Hepatocyte (in vitro differentiated cells): ENCODE measurements around the gene CNNM2. TPM values are rescaled to one million over a fixed set of nuclear protein-coding genes. Genes with fewer than 3 reads are reported as not detected.
A peak's percentile ranks its signal among the peaks of the same experiment; 100 is the strongest.

Source experiments
- DNase-seq: peaks from one replicate; pipeline ENCODE4 v3.0.0-alpha.2; 2016; ENCODE audit warnings: low spot score
- H2AFZ ChIP-seq: fragments of 200-600 bp; sonication (generic); 2 replicates; pipeline ENCODE4 v1.6.0; 2016; ENCODE audit warnings: antibody characterized with exemption, mild to moderate bottlenecking
- H3K27ac ChIP-seq: fragments of 200-600 bp; sonication (generic); 2 replicates; pipeline ENCODE4 v1.5.1; 2016; ENCODE audit warnings: mild to moderate bottlenecking
- H3K27me3 ChIP-seq: fragments of 200-600 bp; sonication (generic); 2 replicates; pipeline ENCODE4 v1.6.1; 2016
- H3K36me3 ChIP-seq: fragments of 200-600 bp; sonication (generic); replicated peaks from 2 replicates; pipeline ENCODE4 v1.5.1; 2016; ENCODE audit warnings: low read depth; ENCODE audit not compliant: insufficient read depth
- H3K4me1 ChIP-seq: fragments of 200-600 bp; sonication (generic); 2 replicates; pipeline ENCODE4 v1.5.1; 2016; ENCODE audit warnings: mild to moderate bottlenecking, moderate library complexity; ENCODE audit not compliant: insufficient read depth
- H3K4me2 ChIP-seq: fragments of 200-600 bp; sonication (generic); 2 replicates; pipeline ENCODE4 v1.6.0; 2016
- H3K4me3 ChIP-seq: fragments of 200-600 bp; sonication (generic); 2 replicates; pipeline ENCODE4 v1.5.1; 2016; ENCODE audit warnings: mild to moderate bottlenecking
- H3K79me2 ChIP-seq: fragments of 200-600 bp; sonication (generic); 2 replicates; pipeline ENCODE4 v1.6.0; 2017; ENCODE audit warnings: mild to moderate bottlenecking
- H3K9me2 ChIP-seq: fragments of 200-600 bp; sonication (generic); replicated peaks from 2 replicates; pipeline ENCODE4 v1.6.0; 2017; ENCODE audit warnings: mild to moderate bottlenecking; ENCODE audit not compliant: insufficient read depth
- H3K9me3 ChIP-seq: fragments of 200-600 bp; sonication (generic); 2 replicates; pipeline ENCODE4 v1.5.1; 2016; ENCODE audit warnings: low read depth, mild to moderate bottlenecking
- H4K20me1 ChIP-seq: fragments of 200-600 bp; sonication (generic); 2 replicates; pipeline ENCODE4 v1.6.0; 2016; ENCODE audit warnings: mild to moderate bottlenecking; ENCODE audit not compliant: insufficient read depth, poor library complexity, severe bottlenecking
- EZH2 ChIP-seq: fragments of 200-600 bp; sonication (generic); IDR thresholded peaks from 2 replicates; pipeline ENCODE4 v1.6.1; 2016; ENCODE audit warnings: antibody characterized with exemption, mild to moderate bottlenecking, borderline replicate concordance
- EZH2phosphoT487 ChIP-seq: fragments of 200-600 bp; sonication (generic); IDR thresholded peaks from one replicate; pipeline ENCODE4 v1.6.1; 2018; ENCODE audit warnings: antibody characterized with exemption, mild to moderate bottlenecking, low read depth, moderate library complexity; ENCODE audit not compliant: unreplicated experiment, severe bottlenecking
- WGBS: methylation state at CpG from one replicate; pipeline ENCODE4 v1.1.6; 2016; ENCODE audit warnings: low lambda C conversion rate; ENCODE audit errors: missing lambda C conversion rate; 5-methylcytosine and 5-hydroxymethylcytosine counted together
- polyA plus RNA-seq: library from polyadenylated mRNA; unstranded; fragments of >200 nt; fragmentation: Nextera tagmentation; extraction: Ambion mirVana; gene quantifications from 2 replicates; pipeline ENCODE4 v1.2.1, GENCODE V29; 2016
- total RNA-seq: library from RNA; depleted of rRNA; stranded (reverse); fragments of >200 nt; gene quantifications from 2 replicates; pipeline ENCODE4 v1.2.3, GENCODE V29; 2014
- TF ChIP-seq, protein P1 (sequence below): fragments of 200-600 bp; sonication (generic); IDR thresholded peaks from 2 replicates; pipeline ENCODE4 v1.5.1; 2016; ENCODE audit warnings: antibody characterized with exemption, mild to moderate bottlenecking; ENCODE audit not compliant: poor library complexity

Gene CNNM2
- total and polyA plus RNA-seq, 2 experiments from 2014 or later = 6.8 to 9.8 TPM

DNA sequence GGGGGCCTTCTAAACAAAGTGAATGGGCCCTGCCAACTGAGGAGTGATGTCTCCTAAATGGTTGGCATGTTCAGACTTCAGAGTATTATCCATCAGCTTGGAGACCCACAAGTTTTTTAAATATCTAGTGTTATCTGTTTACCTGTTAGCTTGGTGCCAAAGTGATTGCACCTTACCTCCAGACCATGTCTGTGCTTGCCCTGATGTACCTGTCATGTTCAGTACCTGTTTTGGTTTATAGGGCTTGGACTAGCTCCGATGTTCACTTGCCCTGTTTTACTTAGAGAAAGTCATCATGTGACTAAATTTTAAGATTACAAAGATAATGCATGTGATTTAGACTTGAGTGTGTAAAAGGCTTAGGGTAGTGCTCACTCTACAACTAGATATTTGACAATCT is 67.7 kb downstream of the CNNM2 start:
- no peaks in the 10 kb centered on the region for H4K20me1 ChIP-seq
- 78% methylated on average over 1 of the region's 1 CpG for WGBS
- H3K4me1 ChIP-seq = peaks cover 13% of the 10 kb centered on the region
- no peak for DNase-seq
- TF ChIP-seq, protein P1, sequence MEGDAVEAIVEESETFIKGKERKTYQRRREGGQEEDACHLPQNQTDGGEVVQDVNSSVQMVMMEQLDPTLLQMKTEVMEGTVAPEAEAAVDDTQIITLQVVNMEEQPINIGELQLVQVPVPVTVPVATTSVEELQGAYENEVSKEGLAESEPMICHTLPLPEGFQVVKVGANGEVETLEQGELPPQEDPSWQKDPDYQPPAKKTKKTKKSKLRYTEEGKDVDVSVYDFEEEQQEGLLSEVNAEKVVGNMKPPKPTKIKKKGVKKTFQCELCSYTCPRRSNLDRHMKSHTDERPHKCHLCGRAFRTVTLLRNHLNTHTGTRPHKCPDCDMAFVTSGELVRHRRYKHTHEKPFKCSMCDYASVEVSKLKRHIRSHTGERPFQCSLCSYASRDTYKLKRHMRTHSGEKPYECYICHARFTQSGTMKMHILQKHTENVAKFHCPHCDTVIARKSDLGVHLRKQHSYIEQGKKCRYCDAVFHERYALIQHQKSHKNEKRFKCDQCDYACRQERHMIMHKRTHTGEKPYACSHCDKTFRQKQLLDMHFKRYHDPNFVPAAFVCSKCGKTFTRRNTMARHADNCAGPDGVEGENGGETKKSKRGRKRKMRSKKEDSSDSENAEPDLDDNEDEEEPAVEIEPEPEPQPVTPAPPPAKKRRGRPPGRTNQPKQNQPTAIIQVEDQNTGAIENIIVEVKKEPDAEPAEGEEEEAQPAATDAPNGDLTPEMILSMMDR = no peak
- TF ChIP-seq EZH2phosphoT487 (no peak), EZH2 (no peak)
- peaks cover 4% of the 10 kb centered on the region for H3K79me2 ChIP-seq
- H3K4me3 ChIP-seq = no peak overlapping the region
- no peaks in the 10 kb centered on the region for H3K9me3 ChIP-seq
- no peak overlapping the region for H2AFZ ChIP-seq
- no peaks in the 10 kb centered on the region for H3K9me2 ChIP-seq
- H3K4me2 ChIP-seq = no peak overlapping the region
- no peaks in the 10 kb centered on the region for H3K27me3 ChIP-seq
- H3K27ac ChIP-seq = no peak overlapping the region
- H3K36me3 ChIP-seq = no peaks in the 10 kb centered on the region

DNA sequence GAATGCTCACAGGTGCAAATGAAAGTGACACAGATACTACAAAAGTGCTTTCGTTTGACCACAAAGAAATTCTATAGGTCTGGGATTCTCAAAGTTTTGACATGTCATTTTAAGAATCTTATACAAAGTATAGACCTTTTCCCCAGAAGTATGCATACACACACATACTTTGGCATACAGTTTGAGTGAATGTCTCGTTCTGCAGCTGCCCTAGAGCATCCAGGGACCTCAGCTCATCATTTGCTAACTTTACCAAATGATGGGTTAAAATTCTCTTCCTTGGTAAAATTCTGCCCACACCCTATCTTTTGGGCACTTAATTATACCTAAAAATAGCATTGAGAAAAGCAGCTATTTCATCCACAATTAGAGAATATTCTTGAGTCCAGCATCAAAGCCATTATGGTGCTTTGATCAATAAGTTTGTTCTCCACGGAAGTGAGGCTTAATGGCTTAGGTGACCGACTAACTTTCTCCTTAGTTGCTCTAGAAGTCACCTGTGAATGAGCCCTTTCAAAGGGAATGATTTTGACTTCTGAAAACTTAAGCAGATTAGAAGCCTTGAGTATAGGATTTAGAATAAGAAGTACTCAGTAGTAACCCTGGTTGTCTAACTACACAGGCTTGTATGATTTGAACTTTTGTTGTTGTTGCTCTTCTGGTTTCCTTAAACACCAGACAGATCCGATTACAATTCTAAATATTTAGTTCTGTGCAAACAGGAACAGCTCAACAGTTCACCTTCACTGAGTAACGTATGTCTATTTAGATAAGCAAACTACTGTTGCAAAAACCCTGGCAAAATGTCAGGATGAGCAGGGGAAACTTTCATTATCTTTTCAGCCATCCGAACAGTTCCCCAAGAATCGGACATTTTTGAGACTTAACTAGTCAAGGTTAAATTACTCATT is 70.6 kb downstream of the CNNM2 start:
- H4K20me1 ChIP-seq = no peaks in the 10 kb centered on the region
- no peaks in the 10 kb centered on the region for H3K9me3 ChIP-seq
- peaks cover 4% of the 10 kb centered on the region for H3K79me2 ChIP-seq
- TF ChIP-seq EZH2phosphoT487 (no peak), EZH2 (no peak)
- TF ChIP-seq, protein P1 = no peak
- H3K4me2 ChIP-seq = peak overlapping the region; percentile 61
- DNase-seq = peak; percentile 11
- H2AFZ ChIP-seq = peak overlapping the region; percentile 15
- peaks cover 13% of the 10 kb centered on the region for H3K4me1 ChIP-seq
- H3K27me3 ChIP-seq = no peaks in the 10 kb centered on the region
- no peaks in the 10 kb centered on the region for H3K9me2 ChIP-seq
- H3K36me3 ChIP-seq = no peaks in the 10 kb centered on the region
- H3K4me3 ChIP-seq = no peak overlapping the region
- WGBS = 37% methylated on average over 8 of the region's 8 CpGs
- peak overlapping the region; percentile 45 for H3K27ac ChIP-seq

DNA sequence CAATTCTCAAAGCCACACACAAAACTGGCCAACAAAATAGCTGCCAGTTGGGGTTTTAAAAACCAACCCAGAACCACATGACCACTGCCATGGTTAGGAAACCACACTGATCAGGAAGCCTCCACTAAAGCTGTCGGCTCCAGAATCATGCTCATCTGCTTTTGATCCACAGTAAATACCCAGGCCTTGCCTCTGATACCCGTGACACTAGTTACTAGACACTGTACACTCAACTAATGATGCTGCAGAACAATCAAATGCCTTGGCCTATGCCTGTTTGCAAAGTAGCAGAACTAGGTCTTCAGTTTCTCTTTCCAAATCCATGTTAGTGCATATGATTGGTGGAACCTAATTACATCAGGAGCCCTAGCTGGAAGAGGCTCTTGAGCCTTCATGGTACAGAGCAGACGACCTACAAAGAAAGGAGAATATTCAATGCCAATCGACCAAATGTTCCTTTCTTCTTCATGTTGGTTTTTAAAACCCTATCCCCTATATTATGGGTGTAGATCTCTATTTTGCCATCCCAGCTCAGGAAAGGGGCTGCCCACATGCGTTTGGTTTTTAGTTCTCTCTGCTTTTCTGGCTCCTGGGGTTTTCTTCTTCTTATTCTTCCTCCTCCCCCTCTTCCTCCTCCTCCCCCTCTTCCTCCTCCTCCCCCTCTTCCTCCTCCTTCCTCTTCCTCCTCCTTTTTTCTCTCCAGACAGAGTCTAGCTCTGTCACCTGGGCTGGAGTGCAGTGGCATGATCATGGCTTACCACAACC is 76.6 kb downstream of the CNNM2 start:
- H3K9me3 ChIP-seq = no peaks in the 10 kb centered on the region
- no peaks in the 10 kb centered on the region for H3K9me2 ChIP-seq
- H3K36me3 ChIP-seq = no peaks in the 10 kb centered on the region
- no peak overlapping the region for H3K4me2 ChIP-seq
- no peak overlapping the region for H3K4me3 ChIP-seq
- DNase-seq = no peak
- no peaks in the 10 kb centered on the region for H3K27me3 ChIP-seq
- TF ChIP-seq EZH2phosphoT487 = no peak
- TF ChIP-seq, protein P1 = no peak
- TF ChIP-seq EZH2 = no peak
- H3K79me2 ChIP-seq = peaks cover 2% of the 10 kb centered on the region
- H2AFZ ChIP-seq = no peak overlapping the region
- WGBS = 90% methylated on average over 5 of the region's 5 CpGs
- no peak overlapping the region for H3K27ac ChIP-seq
- no peaks in the 10 kb centered on the region for H4K20me1 ChIP-seq
- peaks cover 3% of the 10 kb centered on the region for H3K4me1 ChIP-seq
